CD4-positive, alpha-beta T cell (primary cell): ENCODE measurements around the gene SSH2. TPM values are rescaled to one million over a fixed set of nuclear protein-coding genes. Genes with fewer than 3 reads are reported as not detected.
A peak's percentile ranks its signal among the peaks of the same experiment; 100 is the strongest.

Source experiments
- ATAC-seq: fragments of 200-7000 bp; cut with Tn5 transposase; one replicate; pipeline ENCODE4 v1.10.0; 2022; ENCODE audit warnings: mild to moderate bottlenecking; ENCODE audit not compliant: poor library complexity
- CTCF ChIA-PET: fragments of 350-600 bp; sonication (Branson Sonifier 250); formaldehyde crosslinking; loops from one replicate; lab custom pipeline; 2021; ENCODE audit warnings: antibody characterized with exemption, inconsistent platforms; lab: Charles Lee
- POLR2A ChIA-PET: fragments of 350-600 bp; sonication (Branson Sonifier 250); formaldehyde crosslinking; loops from one replicate; lab custom pipeline; 2021; ENCODE audit warnings: antibody characterized with exemption, inconsistent platforms; lab: Charles Lee
- DNase-seq, 14 experiments: peaks; one replicate each; pipeline ENCODE4 v3.0.0-alpha.2; 2013 to 2020; ENCODE audit warnings: mixed read lengths in 2 of 14
- H3K27ac ChIP-seq, 2 donors: one replicate each; pipeline versions ENCODE4 v1.5.1 to v1.7.0; 2013; ENCODE audit warnings: low read length in 2 of 2, low read depth in 1 of 2, mild to moderate bottlenecking in 1 of 2
- H3K27me3 ChIP-seq, 2 experiments: 1 replicate in 1 of 2; 2 replicates in 1 of 2; pipeline versions ENCODE4 v1.6.1 to v1.7.0; 2013; ENCODE audit warnings: low read length in 2 of 2, control low read depth in 1 of 2, mild to moderate bottlenecking in 1 of 2, moderate library complexity in 1 of 2; ENCODE audit not compliant: insufficient read depth in 2 of 2, control insufficient read depth in 1 of 2
- H3K36me3 ChIP-seq: one replicate; pipeline ENCODE4 v1.6.1; 2013; ENCODE audit warnings: low read length, control low read depth; ENCODE audit not compliant: insufficient read depth
- H3K4me1 ChIP-seq: one replicate; pipeline ENCODE4 v1.6.1; 2013; ENCODE audit warnings: low read length, control low read depth; ENCODE audit not compliant: insufficient read depth
- H3K4me3 ChIP-seq: one replicate; pipeline ENCODE4 v1.5.1; 2013; ENCODE audit warnings: mild to moderate bottlenecking, low read length, moderate library complexity
- H3K9me3 ChIP-seq, 2 experiments: 1 replicate in 1 of 2; 2 replicates in 1 of 2; pipeline versions ENCODE4 v1.6.1 to v1.7.0; 2013; ENCODE audit warnings: low read length in 2 of 2, mild to moderate bottlenecking in 2 of 2, control low read depth in 1 of 2, moderate library complexity in 1 of 2; ENCODE audit not compliant: control insufficient read depth in 1 of 2, insufficient read depth in 1 of 2
- H3K27ac Mint-ChIP-seq: one replicate; pipeline ENCODE4 v1.8.0; 2020; ENCODE audit warnings: mixed read lengths
- H3K27me3 Mint-ChIP-seq: one replicate; pipeline ENCODE4 v1.8.0; 2021; ENCODE audit warnings: mixed read lengths
- H3K36me3 Mint-ChIP-seq: one replicate; pipeline ENCODE4 v1.8.0; 2021; ENCODE audit warnings: low read depth, mixed read lengths
- H3K4me1 Mint-ChIP-seq: one replicate; pipeline ENCODE4 v1.8.0; 2021; ENCODE audit warnings: low read depth, mixed read lengths
- H3K4me3 Mint-ChIP-seq: one replicate; pipeline ENCODE4 v1.8.0; 2020; ENCODE audit warnings: mild to moderate bottlenecking, mixed read lengths
- H3K9me3 Mint-ChIP-seq: one replicate; pipeline ENCODE4 v1.8.0; 2020; ENCODE audit warnings: mixed read lengths
- CTCF ChIP-seq: fragments of 200-600 bp; IDR thresholded peaks from one replicate; pipeline ENCODE4 v1.8.0; 2022; ENCODE audit warnings: antibody characterized with exemption, mild to moderate bottlenecking
- intact Hi-C, 2 experiments: fragments of 100-400 bp; cut with DNase I in 1 of 2; cut with micrococcal nuclease in 1 of 2; formaldehyde crosslinking; loops; one replicate each; pipeline versions ENCODE4 v1.15.1 to v1.9.0; 2023 to 2025; cut with DNase I, micrococcal nuclease
- total RNA-seq, 174 experiments: library from RNA in 2 of 174; stranded (reverse) in 2 of 174; gene quantifications; one replicate each; pipeline ENCODE4 v1.2.3 and lab custom pipeline; 2021 to 2026

SSH2 gene
- total RNA-seq, 2 experiments from 2014 or later: 73.4 to 81.5 TPM

- ATAC-seq: no peak
- Histone ChIP-seq H3K36me3 (no peaks in the 10 kb centered on the region), H3K4me1 (peaks cover 62% of the 10 kb centered on the region), H3K27me3 (no peaks in the 10 kb centered on the region), H3K4me3 (peak overlapping the region; percentile 68), H3K27ac (no peak overlapping the region), H3K9me3 (no peaks in the 10 kb centered on the region)
- no peak for TF ChIP-seq CTCF
- H3K4me3 Mint-ChIP-seq: peak overlapping the region; percentile 91
- no peaks in the 10 kb centered on the region for H3K9me3 Mint-ChIP-seq
- peak overlapping the region; percentile 79 for H3K27ac Mint-ChIP-seq
- ChIA-PET CTCF (interaction anchor here (0.7 to 6.5 kb wide), 29 partner anchors 9 to 500 kb away, joined by 3 to 96 read pairs (median 7); partner anchors contain the start of genes ABHD15, ANKRD13B, SSH2 and TP53I13), POLR2A (interaction anchor here (0.7 to 4.3 kb wide), 25 partner anchors 8 to 322 kb away, joined by 3 to 40 read pairs (median 9); partner anchors contain the start of genes ABHD15, ANKRD13B, NUFIP2 and SSH2)
- H3K4me1 Mint-ChIP-seq: peaks cover 44% of the 10 kb centered on the region
- H3K27me3 Mint-ChIP-seq: no peaks in the 10 kb centered on the region
- H3K36me3 Mint-ChIP-seq: no peaks in the 10 kb centered on the region
- intact Hi-C loops: loop anchor here (1.0 to 10.0 kb wide), 5 partner anchors 27 to 318 kb away; partner anchors contain the start of genes ABHD15 (in 2 of the 2), TP53I13 (in 2 of the 2), GIT1 (in 1 of the 2) and SSH2 (in 1 of the 2)
- DNase-seq: peak in 2 of 14 experiments; percentile 38 to 49
These were observed 313.6 kb downstream of the SSH2 start for GRCh38 chr17:29616300-29617048.

- ChIA-PET POLR2A (interaction anchor here (0.8 to 4.3 kb wide), 18 partner anchors 9 to 315 kb away, joined by 3 to 40 read pairs (median 4); partner anchors contain the start of genes ABHD15, ANKRD13B and TP53I13), CTCF (interaction anchor here (0.8 to 6.5 kb wide), 8 partner anchors 16 to 164 kb away, joined by 3 to 96 read pairs (median 11); partner anchors contain the start of gene ANKRD13B)
- ATAC-seq (peak; percentile 45), DNase-seq (peak; percentile 66 to 93 (median 82))
- peak overlapping the region; percentile 15 to 44 for H3K27ac ChIP-seq
- peak overlapping the region; percentile 79 for H3K27ac Mint-ChIP-seq
- H3K4me3 Mint-ChIP-seq: peak overlapping the region; percentile 91
- no peak for TF ChIP-seq CTCF
- H3K36me3 Mint-ChIP-seq: no peaks in the 10 kb centered on the region
- intact Hi-C loops: loop anchor here (1.0 to 10.0 kb wide), 4 partner anchors 26 to 319 kb away; partner anchors contain the start of genes ABHD15 (in 2 of the 2), TP53I13 (in 2 of the 2), GIT1 (in 1 of the 2) and SSH2 (in 1 of the 2)
- H3K9me3 Mint-ChIP-seq: no peaks in the 10 kb centered on the region
- H3K27me3 Mint-ChIP-seq: no peaks in the 10 kb centered on the region
- H3K27me3 ChIP-seq: no peaks in the 10 kb centered on the region
- H3K36me3 ChIP-seq: no peaks in the 10 kb centered on the region
- no peaks in the 10 kb centered on the region for H3K9me3 ChIP-seq
- peaks cover 62% of the 10 kb centered on the region for H3K4me1 ChIP-seq
- peaks cover 40% of the 10 kb centered on the region for H3K4me1 Mint-ChIP-seq
- H3K4me3 ChIP-seq: peak overlapping the region; percentile 68
These were observed 314.3 kb downstream of the SSH2 start for GRCh38 chr17:29615492-29616299.

- Mint-ChIP-seq H3K4me3 (peak overlapping the region; percentile 91), H3K4me1 (peaks cover 40% of the 10 kb centered on the region)
- CTCF ChIA-PET: interaction anchor here (0.8 to 6.5 kb wide), 5 partner anchors 9 to 164 kb away, joined by 3 to 96 read pairs (median 7); partner anchors contain the start of genes ANKRD13B and CORO6
These were observed 315.0 kb downstream of the SSH2 start for GRCh38 chr17:29615048-29615385.

More at GRCh38 chr17:29615048-29615385, 315.0 kb downstream of the SSH2 start:
- intact Hi-C loops: loop anchor here (1.0 to 10.0 kb wide), 4 partner anchors 26 to 320 kb away; partner anchors contain the start of genes ABHD15 (in 2 of the 2), TP53I13 (in 2 of the 2), GIT1 (in 1 of the 2) and SSH2 (in 1 of the 2)
- peak overlapping the region; percentile 79 for H3K27ac Mint-ChIP-seq
- no peaks in the 10 kb centered on the region for H3K9me3 ChIP-seq
- peaks cover 62% of the 10 kb centered on the region for H3K4me1 ChIP-seq
- no peak for TF ChIP-seq CTCF
- H3K27me3 Mint-ChIP-seq: no peaks in the 10 kb centered on the region
- POLR2A ChIA-PET: interaction anchor here (0.6 to 4.3 kb wide), 17 partner anchors 10 to 1695 kb away, joined by 3 to 40 read pairs (median 5); partner anchors contain the start of genes ABHD15, ANKRD13B and TP53I13
- ATAC-seq (peak; percentile 45), DNase-seq (peak; percentile 43 to 89 (median 64))
- no peaks in the 10 kb centered on the region for H3K9me3 Mint-ChIP-seq
- H3K36me3 ChIP-seq: no peaks in the 10 kb centered on the region
- peak overlapping the region in 1 of 2 donors; percentile 44 for H3K27ac ChIP-seq
- no peaks in the 10 kb centered on the region for H3K27me3 ChIP-seq
- H3K36me3 Mint-ChIP-seq: no peaks in the 10 kb centered on the region
- peak overlapping the region; percentile 68 for H3K4me3 ChIP-seq
